ENCODE data around the gene DRAM2. TPM values are rescaled to one million over a fixed set of nuclear protein-coding genes. Genes with fewer than 3 reads are reported as not detected.

DRAM2 gene
- total and polyA plus RNA-seq, 9 of the 15 experiments (the other 6 are each of a cell fraction or from before 2014, with no cell fraction given): 29.0 to 161 (median 53.5) TPM

DNA sequence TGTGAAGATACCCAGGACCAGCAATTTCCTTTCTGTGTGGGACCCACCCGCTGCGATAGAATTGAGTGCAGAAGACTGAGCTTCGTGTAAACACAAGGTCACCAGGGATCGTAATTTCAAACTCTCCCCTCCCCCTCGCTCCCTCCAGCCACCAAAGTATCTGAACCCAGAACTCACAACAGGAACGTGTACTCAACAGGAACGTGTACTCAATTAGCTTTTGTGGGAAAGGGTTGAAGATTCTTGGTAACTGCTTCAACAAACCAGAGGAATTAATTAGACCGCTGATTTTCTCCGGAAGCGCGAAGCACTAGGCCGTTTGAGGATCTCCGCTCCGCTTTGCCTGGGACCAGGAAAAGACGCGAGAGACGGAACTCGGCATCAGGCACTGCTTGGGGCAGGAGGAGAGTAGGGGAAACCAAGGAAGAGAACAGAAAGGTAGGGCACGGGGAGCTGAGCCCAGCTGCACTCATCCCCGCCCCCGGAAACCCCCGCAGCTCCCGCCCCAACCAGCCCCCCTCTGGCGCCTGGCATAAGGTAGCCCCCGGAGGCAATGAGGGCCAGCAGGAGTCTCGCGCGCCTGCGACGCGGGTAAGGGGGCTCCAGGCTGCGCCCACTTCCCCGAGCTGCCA is 453 bp downstream of the DRAM2 start (continued):
- TF ChIP-seq, protein P1, sequence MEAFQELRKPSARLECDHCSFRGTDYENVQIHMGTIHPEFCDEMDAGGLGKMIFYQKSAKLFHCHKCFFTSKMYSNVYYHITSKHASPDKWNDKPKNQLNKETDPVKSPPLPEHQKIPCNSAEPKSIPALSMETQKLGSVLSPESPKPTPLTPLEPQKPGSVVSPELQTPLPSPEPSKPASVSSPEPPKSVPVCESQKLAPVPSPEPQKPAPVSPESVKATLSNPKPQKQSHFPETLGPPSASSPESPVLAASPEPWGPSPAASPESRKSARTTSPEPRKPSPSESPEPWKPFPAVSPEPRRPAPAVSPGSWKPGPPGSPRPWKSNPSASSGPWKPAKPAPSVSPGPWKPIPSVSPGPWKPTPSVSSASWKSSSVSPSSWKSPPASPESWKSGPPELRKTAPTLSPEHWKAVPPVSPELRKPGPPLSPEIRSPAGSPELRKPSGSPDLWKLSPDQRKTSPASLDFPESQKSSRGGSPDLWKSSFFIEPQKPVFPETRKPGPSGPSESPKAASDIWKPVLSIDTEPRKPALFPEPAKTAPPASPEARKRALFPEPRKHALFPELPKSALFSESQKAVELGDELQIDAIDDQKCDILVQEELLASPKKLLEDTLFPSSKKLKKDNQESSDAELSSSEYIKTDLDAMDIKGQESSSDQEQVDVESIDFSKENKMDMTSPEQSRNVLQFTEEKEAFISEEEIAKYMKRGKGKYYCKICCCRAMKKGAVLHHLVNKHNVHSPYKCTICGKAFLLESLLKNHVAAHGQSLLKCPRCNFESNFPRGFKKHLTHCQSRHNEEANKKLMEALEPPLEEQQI (IDR thresholded peaks at IDR 0.05): no peak
- TF ChIP-seq ZBTB34 (CRISPR knock-in tag; IDR thresholded peaks at IDR 0.05): no peak
- peak; percentile 72; the same call in 1 of the 2 replicates for TF ChIP-seq SMARCE1 (IDR thresholded peaks at IDR 0.05)
- TF ChIP-seq HIVEP1 (CRISPR knock-in tag; IDR thresholded peaks at IDR 0.05): no peak
- TF ChIP-seq FUS (optimal IDR thresholded peaks at IDR 0.05; ENCODE audit: low read depth, low read length): no peak
- no peak for TF ChIP-seq PREB (CRISPR knock-in tag; IDR thresholded peaks at IDR 0.05)
- no peak for TF ChIP-seq KLF1 (tag; IDR thresholded peaks at IDR 0.05)
- TF ChIP-seq BRF1 (IDR thresholded peaks at IDR 0.05; ENCODE audit: borderline replicate concordance, extremely low read depth, insufficient read length): no peak
- TF ChIP-seq FOXA3 (CRISPR knock-in tag; conservative IDR thresholded peaks at IDR 0.05 in 1 of 2, IDR thresholded peaks at IDR 0.05 in 1 of 2): peak; percentile 40 to 80; a peak in 2 of 4 replicates
- no peak for TF ChIP-seq ZNF224 (CRISPR knock-in tag; IDR thresholded peaks at IDR 0.05)
- TF ChIP-seq RREB1 (CRISPR knock-in tag; IDR thresholded peaks at IDR 0.05): no peak
- TF ChIP-seq NKRF (IDR thresholded peaks at IDR 0.05; ENCODE audit: borderline replicate concordance): no peak
- no peak for TF ChIP-seq ZZZ3 (IDR thresholded peaks at IDR 0.05)
- TF ChIP-seq ETV1 (tag; conservative IDR thresholded peaks at IDR 0.05; ENCODE audit: low read depth): peak; percentile 91

Measured in K562 (cell line).